ENCODE data around the gene EFCAB7. TPM values are rescaled to one million over a fixed set of nuclear protein-coding genes. Genes with fewer than 3 reads are reported as not detected.

Gene EFCAB7
- total and polyA plus RNA-seq, 2 of the 13 experiments (the other 11 are each of a cell fraction or from before 2014, with no cell fraction given), result 1.7 to 5.4 TPM

GRCh38 chr1:63524201-63524600 lies 876 bp downstream of the EFCAB7 start:
- in situ Hi-C loops (cut with HindIII; ENCODE audit: extremely low pct_ligation_motif_present, low pct_unique_long_range_greater_than_20kb) (no loop called here), intact Hi-C loops (cut with micrococcal nuclease; ENCODE audit: unreplicated experiment) (no loop called here)
- Histone ChIP-seq H3K79me2 (ENCODE audit: insufficient read depth, low read length) (peaks cover 22% of the 10 kb centered on the region), H3K9ac (ENCODE audit: insufficient read depth, low read depth, low read length) (peak overlapping the region; percentile 78), H3K36me3 (replicated peaks in 1 of 2; ENCODE audit: control insufficient read depth in 1 of 2, insufficient read depth in 2 of 2, low read length in 2 of 2) (no peaks in the 10 kb centered on the region), H3K9me3 (ENCODE audit: low read length) (no peaks in the 10 kb centered on the region), H3K27me3 (ENCODE audit: control insufficient read depth in 1 of 2, insufficient read depth in 2 of 2, low read length in 2 of 2) (peaks cover 0 to 4% of the 10 kb centered on the region in 2 experiments; a peak in 1 of 5 replicates), H3K4me1 (ENCODE audit: insufficient read depth, low read length) (peaks cover 23% of the 10 kb centered on the region), H4K20me1 (ENCODE audit: insufficient read depth, low read length) (no peaks in the 10 kb centered on the region), H3K4me3 (replicated peaks in 1 of 3; ENCODE audit: insufficient read depth in 1 of 3, low read depth in 2 of 3, low read length in 3 of 3) (peak overlapping the region; percentile 74 to 85 (median 78); a peak in 5 of 6 replicates), H3K27ac (ENCODE audit: extremely low read length, insufficient read depth, low read length) (peak overlapping the region; percentile 88), H3K4me2 (ENCODE audit: low read depth, low read length) (peak overlapping the region; percentile 74), H2AFZ (ENCODE audit: low read length) (peak overlapping the region; percentile 100)
- BruUV-seq (replicated peaks), result no TSS peak
- CTCF ChIA-PET (ENCODE audit: low intra/inter-chr PET ratio, low total read pairs), result no interaction called here
- POLR2A ChIA-PET, result no interaction called here
- TF ChIP-seq SPEN (CRISPR knock-in tag; IDR thresholded peaks at IDR 0.05; ENCODE audit: low read depth) (no peak), MXD4 (CRISPR knock-in tag; IDR thresholded peaks at IDR 0.05) (no peak), ZBTB10 (CRISPR knock-in tag; IDR thresholded peaks at IDR 0.05; ENCODE audit: borderline replicate concordance) (no peak), TERF1 (CRISPR knock-in tag; IDR thresholded peaks at IDR 0.05) (no peak), ZBTB46 (CRISPR knock-in tag; IDR thresholded peaks at IDR 0.05; ENCODE audit: borderline replicate concordance) (no peak), STAT5B (CRISPR knock-in tag; IDR thresholded peaks at IDR 0.05) (no peak), ZNF34 (CRISPR knock-in tag; IDR thresholded peaks at IDR 0.05; ENCODE audit: borderline replicate concordance) (no peak), MZF1 (CRISPR knock-in tag; IDR thresholded peaks at IDR 0.05; ENCODE audit: borderline replicate concordance) (no peak), FOXO4 (CRISPR knock-in tag; conservative IDR thresholded peaks at IDR 0.05) (no peak), ZBTB42 (CRISPR knock-in tag; IDR thresholded peaks at IDR 0.05) (no peak), DNMT1 (CRISPR knock-in tag; IDR thresholded peaks at IDR 0.05) (no peak), NFKBIZ (CRISPR knock-in tag; IDR thresholded peaks at IDR 0.05) (no peak), ELF4 (CRISPR knock-in tag; IDR thresholded peaks at IDR 0.05; ENCODE audit: borderline replicate concordance) (no peak), DPF2 (CRISPR knock-in tag; IDR thresholded peaks at IDR 0.05; ENCODE audit: borderline replicate concordance, low read depth) (no peak)
- no peak for ATAC-seq
- WGBS (ENCODE audit: low lambda C conversion rate), result 27% methylated on average over 3 of the region's 3 CpGs
- DNase-seq (ENCODE audit: low spot score), result no peak
- FAIRE-seq, result no peak
